Endothelial cell (in vitro differentiated cells): ENCODE data around the gene PXT1. TPM values are rescaled to one million over a fixed set of nuclear protein-coding genes. Genes with fewer than 3 reads are reported as not detected.

Experiments used
- DNase-seq: peaks from one replicate; pipeline ENCODE4 v3.0.0; 2021; ENCODE audit warnings: low spot score
- H3K27ac Mint-ChIP-seq: one replicate; pipeline ENCODE4 v1.8.0; 2021; ENCODE audit warnings: mixed read lengths, inconsistent platforms; ENCODE audit not compliant: unreplicated experiment
- H3K27me3 Mint-ChIP-seq: one replicate; pipeline ENCODE4 v1.8.0; 2021; ENCODE audit warnings: mild to moderate bottlenecking, moderate library complexity, mixed read lengths, inconsistent platforms; ENCODE audit not compliant: unreplicated experiment
- H3K36me3 Mint-ChIP-seq: one replicate; pipeline ENCODE4 v1.8.0; 2021; ENCODE audit warnings: mild to moderate bottlenecking, low read depth, mixed read lengths, inconsistent platforms; ENCODE audit not compliant: unreplicated experiment
- H3K4me1 Mint-ChIP-seq: one replicate; pipeline ENCODE4 v1.8.0; 2021; ENCODE audit warnings: mild to moderate bottlenecking, mixed read lengths, inconsistent platforms; ENCODE audit not compliant: unreplicated experiment
- H3K4me3 Mint-ChIP-seq: one replicate; pipeline ENCODE4 v1.8.0; 2021; ENCODE audit warnings: mild to moderate bottlenecking, mixed read lengths, inconsistent platforms; ENCODE audit not compliant: unreplicated experiment
- H3K9me3 Mint-ChIP-seq: one replicate; pipeline ENCODE4 v1.8.0; 2021; ENCODE audit warnings: mixed read lengths, inconsistent platforms; ENCODE audit not compliant: unreplicated experiment
- CTCF ChIP-seq: fragments of 200-600 bp; sonication (generic); IDR thresholded peaks from one replicate; pipeline ENCODE4 v1.5.0; 2021; ENCODE audit warnings: antibody characterized with exemption; ENCODE audit not compliant: unreplicated experiment
- total RNA-seq: library from RNA; stranded (reverse); fragmentation: NEBNext Ultra II Directional; extraction: Animal tissue kit (Norgen Biotek cat#: 25700); gene quantifications from one replicate; pipeline ENCODE4 v1.2.1, GENCODE V29; 2021; ENCODE audit not compliant: unreplicated experiment

Gene PXT1
- total RNA-seq, 1 donor from 2014 or later = not detected

- Mint-ChIP-seq H3K4me1 (peaks cover 10% of the 10 kb centered on the region), H3K4me3 (peak overlapping the region; percentile 85), H3K36me3 (no peaks in the 10 kb centered on the region), H3K27ac (no peak overlapping the region), H3K9me3 (no peaks in the 10 kb centered on the region), H3K27me3 (peaks cover 14% of the 10 kb centered on the region)
- TF ChIP-seq CTCF = no peak
- peak; percentile 25 for DNase-seq
These were observed 55.9 kb downstream of the PXT1 start for GRCh38 chr6:36386495-36387439.

GRCh38 chr6:36384095-36384494, 58.6 kb downstream of the PXT1 start:
- H3K4me3 Mint-ChIP-seq = no peak overlapping the region
- no peak for TF ChIP-seq CTCF
- H3K36me3 Mint-ChIP-seq = no peaks in the 10 kb centered on the region
- no peak for DNase-seq
- peaks cover 10% of the 10 kb centered on the region for H3K4me1 Mint-ChIP-seq
- no peak overlapping the region for H3K27ac Mint-ChIP-seq
- H3K9me3 Mint-ChIP-seq = no peaks in the 10 kb centered on the region
- H3K27me3 Mint-ChIP-seq = peaks cover 15% of the 10 kb centered on the region

GRCh38 chr6:36383606-36384005, 59.0 kb downstream of the PXT1 start:
- no peak overlapping the region for H3K4me3 Mint-ChIP-seq
- H3K27ac Mint-ChIP-seq = no peak overlapping the region
- TF ChIP-seq CTCF = no peak
- no peak for DNase-seq
- peaks cover 15% of the 10 kb centered on the region for H3K27me3 Mint-ChIP-seq
- peaks cover 10% of the 10 kb centered on the region for H3K4me1 Mint-ChIP-seq
- no peaks in the 10 kb centered on the region for H3K36me3 Mint-ChIP-seq
- no peaks in the 10 kb centered on the region for H3K9me3 Mint-ChIP-seq

- H3K4me1 Mint-ChIP-seq = peaks cover 10% of the 10 kb centered on the region
- H3K36me3 Mint-ChIP-seq = no peaks in the 10 kb centered on the region
- H3K27ac Mint-ChIP-seq = no peak overlapping the region
- no peak for TF ChIP-seq CTCF
- DNase-seq = no peak
- no peak overlapping the region for H3K4me3 Mint-ChIP-seq
- peaks cover 15% of the 10 kb centered on the region for H3K27me3 Mint-ChIP-seq
- no peaks in the 10 kb centered on the region for H3K9me3 Mint-ChIP-seq
These were observed 59.7 kb downstream of the PXT1 start for GRCh38 chr6:36382976-36383375.
